IMR-90 (cell line): ENCODE measurements around the gene ELMO1. TPM values are rescaled to one million over a fixed set of nuclear protein-coding genes. Genes with fewer than 3 reads are reported as not detected.

Experiments
- ATAC-seq: fragments of 200-7000 bp; cut with Tn5 transposase; 2 replicates; pipeline ENCODE4 v1.9.1; 2020; ENCODE audit warnings: low read depth, mild to moderate bottlenecking, moderate library complexity
- BruUV-seq: library from RNA; stranded (reverse); fragments of 400-500 nt; replicated peaks from 2 replicates; lab custom pipeline; 2021; lab: Mats Ljungman, UMichigan
- CTCF ChIA-PET: fragments of 300-600 bp; formaldehyde crosslinking; extraction: SDS; loops from one replicate; lab custom pipeline; 2021; ENCODE audit warnings: antibody characterized with exemption; lab: Yijun Ruan, JAX
- POLR2A ChIA-PET: fragments of 300-600 bp; sonication (Branson Sonifier 250); formaldehyde crosslinking; loops from one replicate; lab custom pipeline; 2022; ENCODE audit warnings: antibody characterized with exemption; ENCODE audit not compliant: unreplicated experiment; lab: Charles Lee
- DNase-seq: peaks from one replicate; pipeline ENCODE4 v3.0.0; 2013
- H2AFZ ChIP-seq: replicated peaks from 2 replicates; pipeline ENCODE3; 2013; ENCODE audit warnings: low read length, mild to moderate bottlenecking; ENCODE audit not compliant: poor library complexity
- H2AK5ac ChIP-seq: 2 replicates; pipeline ENCODE4 v1.6.1; 2013; ENCODE audit warnings: low read depth, low read length, inconsistent platforms
- H2AK9ac ChIP-seq: replicated peaks from 2 replicates; pipeline ENCODE3; 2013; ENCODE audit warnings: mild to moderate bottlenecking, low read depth, low read length, moderate library complexity; ENCODE audit not compliant: poor library complexity
- H2BK120ac ChIP-seq: 2 replicates; pipeline ENCODE4 v1.6.1; 2013; ENCODE audit warnings: low read depth, low read length, inconsistent platforms
- H2BK15ac ChIP-seq: 3 replicates; pipeline ENCODE4 v1.6.1; 2013; ENCODE audit warnings: low read depth, low read length, inconsistent platforms
- H2BK20ac ChIP-seq: 2 replicates; pipeline ENCODE4 v1.6.1; 2013; ENCODE audit warnings: low read depth, mild to moderate bottlenecking, inconsistent platforms, low read length, moderate library complexity
- H2BK5ac ChIP-seq: 2 replicates; pipeline ENCODE4 v1.6.1; 2013; ENCODE audit warnings: mild to moderate bottlenecking, low read depth, low read length, inconsistent platforms; ENCODE audit not compliant: poor library complexity, severe bottlenecking
- H3K14ac ChIP-seq: replicated peaks from 2 replicates; pipeline ENCODE4 v1.6.1; 2013; ENCODE audit warnings: low read depth, low read length, inconsistent platforms
- H3K18ac ChIP-seq: 2 replicates; pipeline ENCODE4 v1.6.1; 2013; ENCODE audit warnings: low read depth, low read length, control low read depth
- H3K23ac ChIP-seq: 2 replicates; pipeline ENCODE4 v1.6.1; 2013; ENCODE audit warnings: low read depth, low read length, inconsistent platforms
- H3K27ac ChIP-seq: 2 replicates; pipeline ENCODE4 v1.5.1; 2013; ENCODE audit warnings: mild to moderate bottlenecking, control low read depth, low read length; ENCODE audit not compliant: insufficient read depth
- H3K27me3 ChIP-seq: 2 replicates; pipeline ENCODE4 v1.6.1; 2013; ENCODE audit warnings: low read length; ENCODE audit not compliant: control insufficient read depth, insufficient read depth
- H3K36me3 ChIP-seq: 2 replicates; pipeline ENCODE4 v1.6.1; 2013; ENCODE audit warnings: low read length, mixed read lengths; ENCODE audit not compliant: control insufficient read depth, insufficient read depth
- H3K4ac ChIP-seq: 2 replicates; pipeline ENCODE4 v1.6.1; 2013; ENCODE audit warnings: low read depth, low read length, inconsistent platforms
- H3K4me1 ChIP-seq: 2 replicates; pipeline ENCODE4 v1.6.1; 2013; ENCODE audit warnings: low read length, mixed read lengths; ENCODE audit not compliant: control insufficient read depth, insufficient read depth
- H3K4me2 ChIP-seq: 2 replicates; pipeline ENCODE4 v1.6.1; 2013; ENCODE audit warnings: low read depth, mild to moderate bottlenecking, control low read depth, low read length, moderate library complexity
- H3K4me3 ChIP-seq: 2 replicates; pipeline ENCODE4 v1.5.1; 2013; ENCODE audit warnings: low read depth, mild to moderate bottlenecking, control low read depth, low read length, moderate library complexity; ENCODE audit not compliant: insufficient read depth
- H3K56ac ChIP-seq: 2 replicates; pipeline ENCODE4 v1.6.1; 2013; ENCODE audit warnings: low read length, inconsistent platforms; ENCODE audit not compliant: insufficient read depth; ENCODE audit errors: extremely low read depth
- H3K79me1 ChIP-seq, 2 experiments: 2 replicates each; pipeline ENCODE4 v1.6.1; 2013; ENCODE audit warnings: low read length in 2 of 2, inconsistent platforms in 1 of 2, low read depth in 1 of 2
- H3K9ac ChIP-seq: 2 replicates; pipeline ENCODE4 v1.6.1; 2013; ENCODE audit warnings: low read depth, low read length, control low read depth
- H3K9me1 ChIP-seq: 2 replicates; pipeline ENCODE4 v1.6.1; 2013; ENCODE audit warnings: low read length, inconsistent platforms; ENCODE audit not compliant: insufficient read depth
- H3K9me3 ChIP-seq: 2 replicates; pipeline ENCODE4 v1.6.1; 2013; ENCODE audit warnings: low read length; ENCODE audit not compliant: control insufficient read depth, insufficient read depth
- H4K20me1 ChIP-seq: 2 replicates; pipeline ENCODE4 v1.6.1; 2013; ENCODE audit warnings: low read length, inconsistent platforms; ENCODE audit not compliant: insufficient read depth
- H4K5ac ChIP-seq: 2 replicates; pipeline ENCODE4 v1.6.1; 2013; ENCODE audit warnings: mild to moderate bottlenecking, low read depth, low read length, control low read depth
- H4K8ac ChIP-seq, 2 experiments: 2 replicates each; pipeline ENCODE4 v1.6.1; 2013; ENCODE audit warnings: low read depth in 2 of 2, low read length in 2 of 2, control low read depth in 1 of 2, inconsistent platforms in 1 of 2
- H4K91ac ChIP-seq: 2 replicates; pipeline ENCODE4 v1.6.1; 2013; ENCODE audit warnings: low read depth, low read length, inconsistent platforms; ENCODE audit not compliant: insufficient read depth
- BHLHE40 ChIP-seq: fragments of 150-350 bp; IDR thresholded peaks from 2 replicates; pipeline ENCODE4 v1.6.1; 2016; ENCODE audit warnings: mild to moderate bottlenecking, low read depth, low read length
- CEBPB ChIP-seq: IDR thresholded peaks from 2 replicates; pipeline ENCODE4 v1.6.1; 2012; ENCODE audit warnings: low read depth, low read length, improper control_type of control experiment
- CHD1 ChIP-seq: IDR thresholded peaks from 2 replicates; pipeline ENCODE4 v1.6.1; 2012; ENCODE audit warnings: low read depth, low read length, improper control_type of control experiment
- ELK1 ChIP-seq: fragments of 150-350 bp; IDR thresholded peaks from 2 replicates; pipeline ENCODE4 v1.6.1; 2016; ENCODE audit warnings: low read depth, mild to moderate bottlenecking, low read length, moderate library complexity, borderline replicate concordance
- MAFK ChIP-seq: IDR thresholded peaks from 2 replicates; pipeline ENCODE4 v1.6.1; 2012; ENCODE audit warnings: low read depth, low read length, improper control_type of control experiment
- MAZ ChIP-seq: IDR thresholded peaks from 2 replicates; pipeline ENCODE4 v1.6.1; 2012; ENCODE audit warnings: low read depth, mild to moderate bottlenecking, low read length, improper control_type of control experiment, moderate library complexity, borderline replicate concordance
- MXI1 ChIP-seq: IDR thresholded peaks from 2 replicates; pipeline ENCODE4 v1.6.1; 2012; ENCODE audit warnings: low read depth, mild to moderate bottlenecking, low read length, moderate library complexity, borderline replicate concordance
- NFE2L2 ChIP-seq: fragments of 150-350 bp; IDR thresholded peaks from 2 replicates; pipeline ENCODE4 v1.6.1; 2016; ENCODE audit warnings: low read depth, mild to moderate bottlenecking, low read length
- POLR2A ChIP-seq: IDR thresholded peaks from 2 replicates; pipeline ENCODE4 v1.6.1; 2012; ENCODE audit warnings: mild to moderate bottlenecking, low read depth, low read length
- RAD21 ChIP-seq: IDR thresholded peaks from 2 replicates; pipeline ENCODE4 v1.6.1; 2012; ENCODE audit warnings: low read length, improper control_type of control experiment
- RCOR1 ChIP-seq: IDR thresholded peaks from 2 replicates; pipeline ENCODE4 v1.6.1; 2012; ENCODE audit warnings: mild to moderate bottlenecking, low read length, improper control_type of control experiment; ENCODE audit not compliant: insufficient replicate concordance
- RFX5 ChIP-seq: IDR thresholded peaks from 2 replicates; pipeline ENCODE4 v1.8.0; 2012; ENCODE audit warnings: low read depth, mild to moderate bottlenecking, low read length, moderate library complexity
- SMC3 ChIP-seq: fragments of 150-350 bp; IDR thresholded peaks from 2 replicates; pipeline ENCODE4 v1.6.1; 2016; ENCODE audit warnings: low read depth, mild to moderate bottlenecking, antibody characterized with exemption, low read length, moderate library complexity
- WGBS, 2 experiments: methylation state at CpG; one replicate each; pipeline versions ENCODE4 v1.1.5 to v1.1.7; 2013; ENCODE audit warnings: missing lambda C conversion rate in 2 of 2; ENCODE audit not compliant: insufficient read length in 1 of 2; ENCODE audit errors: extremely low coverage in 2 of 2; 5-methylcytosine and 5-hydroxymethylcytosine counted together
- dilution Hi-C: fragments of 300-500 bp; cut with HindIII; formaldehyde crosslinking; loops from one replicate; pipeline ENCODE4 v1.14.3; 2018; ENCODE audit warnings: low sequenced_read_pairs; ENCODE audit not compliant: unreplicated experiment
- in situ Hi-C: fragments of 300-500 bp; cut with MboI; formaldehyde crosslinking; loops from 3 replicates; pipeline ENCODE4 v1.14.3; 2019; ENCODE audit warnings: low sequenced_read_pairs, inconsistent platforms, mixed read lengths
- intact Hi-C: fragments of 100-400 bp; cut with micrococcal nuclease; formaldehyde crosslinking; loops from 2 replicates; pipeline ENCODE4 v1.10.0; 2022
- polyA plus RNA-seq, 3 experiments: library from polyadenylated mRNA; depleted of rRNA; stranded (reverse); fragments of >200 nt; gene quantifications; 2 replicates each; pipeline ENCODE4 v1.2.3, GENCODE V29; 2012; ENCODE audit warnings: low replicate concordance in 1 of 3
- total RNA-seq: library from RNA; depleted of rRNA; stranded (reverse); fragments of >200 nt; gene quantifications from 2 replicates; pipeline ENCODE4 v1.2.3, GENCODE V29; 2012
- TF ChIP-seq, protein P1 (sequence below): conservative IDR thresholded peaks from 2 replicates; pipeline ENCODE4 v1.5.1; 2012; ENCODE audit warnings: mild to moderate bottlenecking, low read depth, low read length, improper control_type of control experiment
- TF ChIP-seq, protein P2 (sequence below): fragments of 150-350 bp; IDR thresholded peaks from 2 replicates; pipeline ENCODE4 v1.6.1; 2017; ENCODE audit warnings: mild to moderate bottlenecking, antibody characterized with exemption, low read length, low read depth

The ELMO1 gene
- total and polyA plus RNA-seq, 2 of the 4 experiments (the other 2 are of a cell fraction), result 0.03 TPM; not detected in 1

- Histone ChIP-seq H3K79me1 (no peaks in the 10 kb centered on the region), H3K9ac (no peak overlapping the region), H3K23ac (no peak overlapping the region), H2BK20ac (no peak overlapping the region), H2BK15ac (no peak overlapping the region), H2BK120ac (no peak overlapping the region), H3K56ac (no peak overlapping the region), H3K4me1 (no peaks in the 10 kb centered on the region), H3K27me3 (peaks cover 8% of the 10 kb centered on the region), H3K4me2 (no peak overlapping the region), H3K14ac (no peak overlapping the region), H2AK5ac (no peak overlapping the region), H3K36me3 (no peaks in the 10 kb centered on the region), H3K27ac (no peak overlapping the region), H4K20me1 (no peaks in the 10 kb centered on the region), H3K9me1 (no peaks in the 10 kb centered on the region), H3K4me3 (no peak overlapping the region), H3K18ac (no peak overlapping the region), H2AFZ (no peak overlapping the region), H4K5ac (no peak overlapping the region), H2BK5ac (no peak overlapping the region), H4K8ac (no peak overlapping the region), H3K9me3 (no peaks in the 10 kb centered on the region), H2AK9ac (no peak overlapping the region), H3K4ac (no peak overlapping the region), H4K91ac (no peak overlapping the region)
- ChIA-PET CTCF (interaction anchor here (0.5 to 2.0 kb wide), 4 partner anchors 12 to 182 kb away, joined by 3 to 5 read pairs (median 4); no protein-coding TSS in a partner anchor), POLR2A (no interaction called here)
- WGBS, 2 experiments, result no CpG with 5 or more reads among the region's 9 CpGs
- intact Hi-C loops (no loop called here), in situ Hi-C loops (no loop called here), dilution Hi-C loops (no loop called here)
- no peak for DNase-seq
- BruUV-seq, result no TSS peak
- ATAC-seq, result no peak
- TF ChIP-seq MAZ, result no peak
- no peak for TF ChIP-seq CHD1
- TF ChIP-seq, protein P1, sequence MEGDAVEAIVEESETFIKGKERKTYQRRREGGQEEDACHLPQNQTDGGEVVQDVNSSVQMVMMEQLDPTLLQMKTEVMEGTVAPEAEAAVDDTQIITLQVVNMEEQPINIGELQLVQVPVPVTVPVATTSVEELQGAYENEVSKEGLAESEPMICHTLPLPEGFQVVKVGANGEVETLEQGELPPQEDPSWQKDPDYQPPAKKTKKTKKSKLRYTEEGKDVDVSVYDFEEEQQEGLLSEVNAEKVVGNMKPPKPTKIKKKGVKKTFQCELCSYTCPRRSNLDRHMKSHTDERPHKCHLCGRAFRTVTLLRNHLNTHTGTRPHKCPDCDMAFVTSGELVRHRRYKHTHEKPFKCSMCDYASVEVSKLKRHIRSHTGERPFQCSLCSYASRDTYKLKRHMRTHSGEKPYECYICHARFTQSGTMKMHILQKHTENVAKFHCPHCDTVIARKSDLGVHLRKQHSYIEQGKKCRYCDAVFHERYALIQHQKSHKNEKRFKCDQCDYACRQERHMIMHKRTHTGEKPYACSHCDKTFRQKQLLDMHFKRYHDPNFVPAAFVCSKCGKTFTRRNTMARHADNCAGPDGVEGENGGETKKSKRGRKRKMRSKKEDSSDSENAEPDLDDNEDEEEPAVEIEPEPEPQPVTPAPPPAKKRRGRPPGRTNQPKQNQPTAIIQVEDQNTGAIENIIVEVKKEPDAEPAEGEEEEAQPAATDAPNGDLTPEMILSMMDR, result no peak
- no peak for TF ChIP-seq SMC3
- no peak for TF ChIP-seq MAFK
- no peak for TF ChIP-seq RAD21
- TF ChIP-seq POLR2A, result no peak
- no peak for TF ChIP-seq RFX5
- TF ChIP-seq MXI1, result no peak
- TF ChIP-seq, protein P2, sequence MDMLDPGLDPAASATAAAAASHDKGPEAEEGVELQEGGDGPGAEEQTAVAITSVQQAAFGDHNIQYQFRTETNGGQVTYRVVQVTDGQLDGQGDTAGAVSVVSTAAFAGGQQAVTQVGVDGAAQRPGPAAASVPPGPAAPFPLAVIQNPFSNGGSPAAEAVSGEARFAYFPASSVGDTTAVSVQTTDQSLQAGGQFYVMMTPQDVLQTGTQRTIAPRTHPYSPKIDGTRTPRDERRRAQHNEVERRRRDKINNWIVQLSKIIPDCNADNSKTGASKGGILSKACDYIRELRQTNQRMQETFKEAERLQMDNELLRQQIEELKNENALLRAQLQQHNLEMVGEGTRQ, result no peak
- TF ChIP-seq ELK1, result no peak
- no peak for TF ChIP-seq RCOR1
- no peak for TF ChIP-seq NFE2L2
- TF ChIP-seq CEBPB, result no peak
- no peak for TF ChIP-seq BHLHE40
Measured at GRCh38 chr7:36999626-37000485, 448.8 kb downstream of the ELMO1 start.
